Measurements from ENCODE around the gene SEPTIN10. TPM values are rescaled to one million over a fixed set of nuclear protein-coding genes. Genes with fewer than 3 reads are reported as not detected.
A peak's percentile ranks its signal among the peaks of the same experiment; 100 is the strongest.

Gene SEPTIN10
- total RNA-seq, 2 experiments from 2014 or later = 3.8 to 4.1 TPM

DNA sequence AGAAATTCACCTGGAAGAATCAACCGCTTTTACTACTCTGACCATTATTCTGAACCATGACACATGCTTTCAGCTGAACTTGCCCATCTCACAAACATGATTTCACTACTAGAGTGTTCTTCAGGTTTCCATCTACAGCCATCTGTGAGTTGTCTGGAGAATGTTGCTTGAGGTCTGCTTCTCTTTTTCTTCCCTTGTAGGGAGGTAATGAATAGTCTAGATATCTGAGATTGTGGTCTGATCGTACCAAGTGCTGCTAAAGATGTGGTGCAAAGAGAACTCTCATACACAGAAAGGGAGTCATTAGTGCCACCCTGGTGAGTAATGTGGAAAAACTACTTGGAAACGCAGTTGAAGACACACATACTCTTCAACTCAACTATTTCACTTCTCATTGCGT is 10.6 kb upstream of the SEPTIN10 start:
- Mint-ChIP-seq H3K4me1 (no peaks in the 10 kb centered on the region), H3K27me3 (peaks cover 16% of the 10 kb centered on the region), H3K36me3 (ENCODE audit: low read depth) (no peaks in the 10 kb centered on the region), H3K4me3 (no peak overlapping the region), H3K9me3 (no peaks in the 10 kb centered on the region), H3K27ac (no peak overlapping the region)
- ChIA-PET CTCF (no interaction called here), POLR2A (no interaction called here)
- DNase-seq = no peak

- no peak overlapping the region for H3K27ac Mint-ChIP-seq
- H3K9me3 Mint-ChIP-seq = no peaks in the 10 kb centered on the region
- CTCF ChIA-PET = no interaction called here
- H3K4me3 Mint-ChIP-seq = no peak overlapping the region
- peaks cover 20% of the 10 kb centered on the region for H3K27me3 Mint-ChIP-seq
- DNase-seq = no peak
- no peaks in the 10 kb centered on the region for H3K4me1 Mint-ChIP-seq
- H3K36me3 Mint-ChIP-seq (ENCODE audit: low read depth) = no peaks in the 10 kb centered on the region
- POLR2A ChIA-PET = no interaction called here
Observed at GRCh38 chr2:109623923-109624322, 10.2 kb upstream of the SEPTIN10 start.

DNA sequence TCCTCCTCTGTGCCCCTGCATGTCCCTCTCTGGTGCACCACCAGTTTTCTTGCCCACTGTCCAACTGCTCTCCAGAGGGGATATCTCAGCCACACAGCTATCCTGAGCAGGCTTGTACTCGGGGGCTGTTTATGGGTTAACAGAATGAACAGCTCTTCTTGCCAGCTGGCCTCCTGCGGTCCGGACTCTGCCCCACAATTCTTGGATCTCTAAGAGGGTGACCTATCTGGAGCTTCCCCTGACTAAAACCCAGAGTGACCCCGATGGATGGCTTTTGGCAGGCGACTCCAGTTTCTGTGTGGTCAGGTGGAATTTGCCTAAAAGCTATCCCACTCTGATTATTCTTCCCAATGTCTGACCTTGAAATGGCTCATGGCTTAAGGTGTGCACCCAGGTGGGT is 9.5 kb upstream of the SEPTIN10 start:
- peaks cover 23% of the 10 kb centered on the region for H3K27me3 Mint-ChIP-seq
- no peaks in the 10 kb centered on the region for H3K4me1 Mint-ChIP-seq
- CTCF ChIA-PET = no interaction called here
- no peak for DNase-seq
- H3K9me3 Mint-ChIP-seq = no peaks in the 10 kb centered on the region
- H3K27ac Mint-ChIP-seq = no peak overlapping the region
- POLR2A ChIA-PET = no interaction called here
- no peaks in the 10 kb centered on the region for H3K36me3 Mint-ChIP-seq (ENCODE audit: low read depth)
- no peak overlapping the region for H3K4me3 Mint-ChIP-seq

DNA sequence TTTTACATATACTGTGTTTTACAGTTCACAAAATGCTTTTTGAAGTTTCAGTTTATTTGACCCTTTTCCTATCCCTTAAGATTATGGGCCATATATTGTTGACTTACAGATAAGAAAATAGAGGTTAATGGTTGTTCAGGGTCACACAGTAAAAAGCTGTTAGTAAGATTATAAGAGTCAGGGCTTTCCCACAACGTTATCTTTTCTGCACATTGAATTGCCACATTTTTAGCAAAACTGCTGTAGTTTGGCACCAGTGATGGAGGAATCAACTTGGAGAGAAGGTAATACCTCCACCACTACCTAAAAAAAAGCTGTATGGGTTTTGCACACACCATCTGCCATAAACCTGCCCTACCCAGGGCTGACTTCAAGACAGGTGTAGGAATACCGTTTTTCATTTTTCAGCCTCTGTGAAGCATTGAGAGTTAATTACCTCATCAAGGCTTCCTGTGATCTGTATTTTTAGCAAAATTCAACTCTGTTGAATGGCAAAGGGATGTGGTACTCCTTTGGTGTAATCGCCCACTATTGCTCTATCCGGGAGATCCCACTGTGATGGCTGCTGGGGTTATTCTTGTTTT is 5.4 kb upstream of the SEPTIN10 start:
- Mint-ChIP-seq H3K27ac (no peak overlapping the region), H3K4me3 (no peak overlapping the region), H3K9me3 (no peaks in the 10 kb centered on the region), H3K4me1 (no peaks in the 10 kb centered on the region), H3K27me3 (peaks cover 38% of the 10 kb centered on the region), H3K36me3 (ENCODE audit: low read depth) (no peaks in the 10 kb centered on the region)
- DNase-seq = no peak
- CTCF ChIA-PET = no interaction called here
- POLR2A ChIA-PET = no interaction called here

GRCh38 chr2:109616184-109616583 is 2.4 kb upstream of the SEPTIN10 start:
- Mint-ChIP-seq H3K36me3 (ENCODE audit: low read depth) (peaks cover 6% of the 10 kb centered on the region), H3K27ac (no peak overlapping the region), H3K9me3 (no peaks in the 10 kb centered on the region), H3K27me3 (peaks cover 58% of the 10 kb centered on the region), H3K4me1 (peaks cover 9% of the 10 kb centered on the region), H3K4me3 (no peak overlapping the region)
- ChIA-PET POLR2A (no interaction called here), CTCF (interaction anchor here (1.9 kb wide), 1 partner anchor 71 kb away, joined by 4 read pairs; no protein-coding TSS in a partner anchor)
- DNase-seq = no peak

DNA sequence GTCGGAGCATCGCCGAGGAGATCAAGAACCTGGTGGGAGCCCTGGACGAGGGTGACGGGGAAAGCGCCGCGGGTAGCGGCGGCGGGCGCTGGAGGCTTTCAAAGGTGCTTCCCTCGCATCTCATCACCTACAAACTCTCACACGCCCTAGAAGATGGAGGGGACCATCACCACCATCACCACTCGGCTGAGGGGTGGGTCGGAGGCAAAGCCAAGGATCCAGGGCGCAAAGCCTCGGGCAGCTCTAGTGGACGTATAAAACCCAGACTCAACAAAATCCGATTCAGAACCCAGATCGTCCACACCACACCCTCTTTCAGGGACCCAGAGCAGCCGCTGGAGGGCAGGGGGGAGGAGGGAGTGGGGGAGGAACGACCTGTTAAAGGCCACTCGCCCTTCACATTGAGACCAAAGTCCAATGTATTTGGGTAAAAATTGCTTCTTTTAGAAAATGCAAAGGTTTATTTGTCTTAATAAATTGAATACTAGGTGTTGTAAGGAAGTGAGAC is 1.9 kb upstream of the SEPTIN10 start:
- DNase-seq = no peak
- Mint-ChIP-seq H3K27ac (no peak overlapping the region), H3K9me3 (no peaks in the 10 kb centered on the region), H3K36me3 (ENCODE audit: low read depth) (peaks cover 6% of the 10 kb centered on the region), H3K4me3 (peak overlapping the region; percentile 15), H3K27me3 (peaks cover 63% of the 10 kb centered on the region), H3K4me1 (peaks cover 9% of the 10 kb centered on the region)
- POLR2A ChIA-PET = no interaction called here
- CTCF ChIA-PET = no interaction called here

DNA sequence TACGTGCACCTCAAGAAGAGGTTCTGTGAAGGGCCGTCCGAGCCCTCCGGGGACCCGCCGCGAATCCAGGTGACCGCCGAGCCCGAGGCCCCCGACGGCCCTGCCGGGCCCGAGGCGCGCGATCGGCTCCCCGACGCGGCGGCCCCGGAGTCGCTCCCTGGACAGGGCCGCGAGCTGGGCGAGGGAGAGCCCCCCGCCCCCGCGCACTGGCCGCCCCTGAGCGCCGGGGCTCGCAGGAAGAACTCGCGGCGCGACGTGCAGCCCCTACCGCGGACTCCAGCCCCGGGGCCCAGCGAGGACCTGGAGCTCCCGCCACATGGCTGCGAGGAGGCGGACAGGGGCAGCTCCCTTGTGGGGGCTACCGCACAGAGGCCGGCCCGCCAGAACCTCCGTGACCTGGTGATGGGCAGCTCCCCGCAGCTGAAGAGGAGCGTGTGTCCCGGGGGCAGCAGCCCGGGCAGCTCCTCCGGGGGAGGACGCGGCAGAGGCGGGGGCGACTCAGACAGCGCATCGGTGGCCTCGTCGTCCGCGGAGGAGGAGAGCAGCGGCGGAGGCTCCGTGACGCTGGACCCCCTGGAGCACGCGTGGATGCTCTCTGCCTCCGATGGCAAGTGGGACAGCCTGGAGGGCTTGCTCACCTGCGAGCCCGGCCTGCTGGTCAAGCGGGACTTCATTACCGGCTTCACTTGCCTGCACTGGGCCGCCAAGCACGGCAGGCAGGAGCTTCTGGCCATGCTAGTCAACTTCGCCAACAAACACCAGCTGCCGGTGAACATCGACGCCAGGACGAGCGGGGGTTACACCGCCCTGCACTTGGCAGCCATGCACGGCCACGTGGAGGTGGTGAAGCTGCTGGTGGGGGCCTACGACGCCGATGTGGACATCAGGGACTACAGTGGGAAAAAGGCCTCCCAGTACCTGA is 1.2 kb upstream of the SEPTIN10 start:
- Mint-ChIP-seq H3K27ac (no peak overlapping the region), H3K9me3 (no peaks in the 10 kb centered on the region), H3K36me3 (ENCODE audit: low read depth) (peaks cover 6% of the 10 kb centered on the region), H3K27me3 (peaks cover 65% of the 10 kb centered on the region), H3K4me1 (peaks cover 9% of the 10 kb centered on the region), H3K4me3 (no peak overlapping the region)
- POLR2A ChIA-PET = interaction anchor here (0.6 kb wide), 1 partner anchor 19 kb away, joined by 3 read pairs; no protein-coding TSS in a partner anchor
- CTCF ChIA-PET = no interaction called here
- no peak for DNase-seq

GRCh38 chr2:109613081-109613921 is 465 bp downstream of the SEPTIN10 start:
- no peak for DNase-seq
- Mint-ChIP-seq H3K36me3 (ENCODE audit: low read depth) (peaks cover 6% of the 10 kb centered on the region), H3K4me1 (peaks cover 15% of the 10 kb centered on the region), H3K4me3 (peak overlapping the region; percentile 80), H3K9me3 (no peaks in the 10 kb centered on the region), H3K27me3 (peaks cover 67% of the 10 kb centered on the region), H3K27ac (peak overlapping the region; percentile 37)
- ChIA-PET CTCF (interaction anchor here (0.6 kb wide), 1 partner anchor 39 kb away, joined by 3 read pairs; no protein-coding TSS in a partner anchor), POLR2A (interaction anchor here (1.0 kb wide), 1 partner anchor 25 kb away, joined by 3 read pairs; no protein-coding TSS in a partner anchor)

DNA sequence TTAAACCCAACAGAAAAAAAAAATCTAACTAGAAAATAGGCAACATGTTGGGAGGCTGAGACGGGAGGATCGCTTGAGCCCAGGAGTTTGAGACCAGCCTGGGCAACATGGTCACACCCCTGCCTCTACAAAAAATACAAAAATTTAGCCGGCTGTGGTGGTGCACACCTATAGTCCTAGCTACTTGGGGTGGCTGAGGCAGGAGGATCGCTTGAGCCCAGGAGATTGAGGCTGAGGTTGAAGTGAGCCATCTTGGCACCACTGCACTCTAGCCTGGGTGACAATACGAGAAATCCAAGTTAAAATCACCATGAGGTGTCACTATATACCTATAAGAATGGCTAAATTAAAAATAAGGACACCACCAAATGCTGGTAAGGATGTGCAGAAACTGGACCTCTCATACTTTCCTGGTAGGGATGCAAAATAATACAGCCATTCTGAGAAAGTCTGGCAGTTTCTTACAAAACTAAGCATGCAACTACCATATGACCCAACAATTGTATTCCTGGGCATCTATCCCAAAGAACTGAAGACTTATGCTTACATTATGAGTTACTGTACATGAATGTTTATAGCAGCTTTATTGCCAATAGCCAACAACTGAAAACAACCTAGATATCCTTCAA is 2.2 kb downstream of the SEPTIN10 start:
- Mint-ChIP-seq H3K27me3 (peaks cover 64% of the 10 kb centered on the region), H3K4me1 (peaks cover 15% of the 10 kb centered on the region), H3K4me3 (no peak overlapping the region), H3K9me3 (no peaks in the 10 kb centered on the region), H3K27ac (no peak overlapping the region), H3K36me3 (ENCODE audit: low read depth) (peaks cover 6% of the 10 kb centered on the region)
- DNase-seq = no peak
- POLR2A ChIA-PET = no interaction called here
- CTCF ChIA-PET = interaction anchor here (0.7 to 1.1 kb wide), 3 partner anchors 41 to 124 kb away, joined by 3 read pairs; no protein-coding TSS in a partner anchor

DNA sequence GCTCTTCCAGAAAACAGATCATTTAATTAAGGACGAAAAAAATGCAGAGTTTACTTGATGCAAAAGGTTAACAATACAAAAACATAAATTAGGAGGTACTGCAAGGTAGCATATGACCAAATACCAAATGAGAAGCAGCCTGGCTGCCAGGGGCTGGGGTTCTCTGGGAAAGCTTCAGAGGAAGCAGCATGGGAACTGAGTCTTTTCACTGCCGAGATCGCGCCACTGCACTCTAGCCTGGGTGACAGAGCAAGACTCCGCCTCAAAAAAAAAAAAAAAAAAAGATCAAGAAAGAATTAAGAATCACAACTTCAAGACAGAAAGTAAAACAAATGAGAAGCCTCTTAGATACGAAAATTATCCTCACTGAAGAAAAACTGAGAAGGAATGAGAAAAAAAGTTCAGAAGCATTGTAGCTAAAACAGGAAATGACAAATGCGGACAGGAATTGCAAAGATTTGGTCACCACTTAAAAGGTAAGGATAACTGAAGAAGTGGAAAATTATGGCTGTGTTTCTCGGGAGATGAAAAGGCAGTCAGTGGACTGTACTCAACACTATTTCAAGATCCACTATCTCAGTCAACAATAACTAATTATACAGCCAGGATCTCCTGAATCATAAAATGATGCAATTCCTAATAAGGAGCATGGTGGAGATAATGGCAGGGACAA is 4.3 kb downstream of the SEPTIN10 start:
- Mint-ChIP-seq H3K4me1 (peaks cover 15% of the 10 kb centered on the region), H3K4me3 (no peak overlapping the region), H3K27me3 (peaks cover 50% of the 10 kb centered on the region), H3K36me3 (ENCODE audit: low read depth) (peaks cover 6% of the 10 kb centered on the region), H3K9me3 (no peaks in the 10 kb centered on the region), H3K27ac (no peak overlapping the region)
- ChIA-PET POLR2A (no interaction called here), CTCF (interaction anchor here (0.7 to 1.5 kb wide), 3 partner anchors 13 to 1296 kb away, joined by 3 to 5 read pairs (median 4); no protein-coding TSS in a partner anchor)
- DNase-seq = no peak

DNA sequence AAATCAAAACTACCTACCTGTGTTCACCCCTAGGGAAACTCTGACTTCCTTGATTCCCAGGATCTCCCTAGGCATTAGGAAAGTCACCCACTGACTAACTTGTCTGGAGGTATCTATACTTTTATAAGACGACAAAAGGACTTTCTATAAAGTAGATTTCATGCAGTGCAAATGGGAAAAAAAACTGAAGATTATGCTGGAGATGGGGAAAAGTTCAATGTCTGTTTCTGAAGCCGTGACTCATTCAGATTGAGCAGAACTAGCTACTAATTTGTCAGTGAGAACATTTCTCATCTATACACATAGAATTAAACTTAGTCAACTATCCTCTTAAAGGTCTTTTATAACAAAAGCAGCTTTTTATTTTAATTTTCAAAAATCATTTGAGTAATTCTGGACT is 6.0 kb downstream of the SEPTIN10 start:
- peaks cover 41% of the 10 kb centered on the region for H3K27me3 Mint-ChIP-seq
- CTCF ChIA-PET = no interaction called here

GRCh38 chr2:109604597-109604996 is 9.2 kb downstream of the SEPTIN10 start:
- POLR2A ChIA-PET = no interaction called here
- Mint-ChIP-seq H3K4me3 (no peak overlapping the region), H3K4me1 (peaks cover 3% of the 10 kb centered on the region), H3K27me3 (peaks cover 31% of the 10 kb centered on the region), H3K27ac (no peak overlapping the region), H3K9me3 (no peaks in the 10 kb centered on the region), H3K36me3 (ENCODE audit: low read depth) (no peaks in the 10 kb centered on the region)
- no peak for DNase-seq
- CTCF ChIA-PET = interaction anchor here (2.7 kb wide), 1 partner anchor 59 kb away, joined by 7 read pairs; no protein-coding TSS in a partner anchor

More for the DNA sequence above, 6.0 kb downstream of the SEPTIN10 start:
- Mint-ChIP-seq H3K4me1 (peaks cover 7% of the 10 kb centered on the region), H3K27ac (no peak overlapping the region), H3K9me3 (no peaks in the 10 kb centered on the region), H3K36me3 (ENCODE audit: low read depth) (peaks cover under 1% of the 10 kb centered on the region), H3K4me3 (no peak overlapping the region)
- DNase-seq = no peak
- POLR2A ChIA-PET = no interaction called here
